Measurements from ENCODE around the gene GTF3C5. TPM values are rescaled to one million over a fixed set of nuclear protein-coding genes. Genes with fewer than 3 reads are reported as not detected.
"Not testable (repeated sequence)": the region's sequence is repeated elsewhere in the genome, so short reads cannot be mapped to it uniquely, and the experiment has no call there.

GTF3C5 gene
- total RNA-seq, 1 experiment from 2014 or later: 48.3 TPM

DNA sequence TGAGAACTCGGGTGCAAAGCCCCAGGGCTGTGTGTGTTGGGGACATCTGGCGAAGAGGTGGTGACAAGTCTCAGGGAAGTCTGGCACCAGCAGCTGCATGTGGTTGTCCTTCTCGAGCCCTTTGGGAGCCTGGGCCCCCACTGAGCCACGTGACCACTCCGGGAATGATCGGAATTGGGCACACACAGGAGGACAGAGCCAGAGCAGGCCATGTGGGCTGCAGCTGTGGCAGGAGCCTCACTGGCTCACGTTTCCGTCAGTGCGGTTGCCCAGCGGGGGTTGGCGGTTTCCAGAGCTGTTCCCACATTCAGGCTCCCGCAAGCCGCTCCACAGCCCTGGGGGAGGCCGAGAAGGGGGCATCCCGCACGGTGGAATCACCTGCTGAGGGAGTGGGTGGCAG lies 24.2 kb downstream of the GTF3C5 start:
- DNase-seq (ENCODE audit: low read depth): no peak

DNA sequence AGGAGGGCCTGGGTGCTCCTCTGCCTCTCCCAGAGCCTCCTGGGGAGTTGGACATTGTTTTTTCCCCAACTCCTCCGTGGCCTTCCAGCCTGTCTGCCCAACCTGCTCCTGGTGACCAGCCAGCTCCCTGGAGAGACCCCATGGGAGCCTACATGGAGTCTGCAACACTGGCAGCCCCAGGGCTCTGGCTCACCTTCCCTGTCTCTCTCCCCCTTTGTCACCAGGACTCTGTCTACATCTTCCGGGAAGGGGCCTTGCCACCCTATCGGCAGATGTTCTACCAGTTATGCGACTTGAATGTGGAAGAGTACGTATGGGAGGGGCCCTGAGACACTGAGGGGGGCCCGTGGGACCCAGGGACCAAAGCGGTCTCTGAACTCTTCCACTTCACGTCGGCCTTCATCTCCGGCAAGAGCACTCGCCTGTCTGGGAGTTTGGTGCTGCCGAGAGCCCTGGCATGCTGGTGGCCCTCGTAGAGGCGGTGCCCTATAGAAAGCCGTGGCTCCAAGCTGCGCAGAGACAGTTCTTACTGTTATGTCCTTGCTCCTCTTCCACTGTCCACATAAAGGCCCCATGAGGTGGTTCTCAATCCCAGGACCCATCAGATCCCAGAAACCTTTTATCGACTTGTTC lies 25.1 kb downstream of the GTF3C5 start:
- DNase-seq (ENCODE audit: low read depth): no peak

DNA sequence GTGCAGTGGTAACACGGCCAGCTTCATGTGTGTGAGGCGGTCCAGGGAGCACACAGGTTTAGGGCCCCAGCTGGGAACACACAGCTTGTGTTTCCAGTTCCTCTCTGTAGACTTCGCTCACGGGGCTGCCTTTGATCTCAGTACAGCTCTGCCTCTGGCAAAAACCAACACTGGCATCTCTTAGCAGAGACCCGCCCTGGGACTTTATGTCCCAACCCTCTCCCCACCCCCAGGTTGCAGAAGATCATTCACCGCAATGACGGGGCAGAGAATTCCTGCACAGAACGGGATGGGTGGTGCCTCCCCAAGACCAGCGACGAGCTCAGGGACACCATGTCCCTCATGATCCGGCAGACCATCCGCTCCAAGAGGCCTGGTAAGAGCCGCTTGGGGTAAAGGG lies 25.7 kb downstream of the GTF3C5 start:
- no peak for DNase-seq (ENCODE audit: low read depth)

DNA sequence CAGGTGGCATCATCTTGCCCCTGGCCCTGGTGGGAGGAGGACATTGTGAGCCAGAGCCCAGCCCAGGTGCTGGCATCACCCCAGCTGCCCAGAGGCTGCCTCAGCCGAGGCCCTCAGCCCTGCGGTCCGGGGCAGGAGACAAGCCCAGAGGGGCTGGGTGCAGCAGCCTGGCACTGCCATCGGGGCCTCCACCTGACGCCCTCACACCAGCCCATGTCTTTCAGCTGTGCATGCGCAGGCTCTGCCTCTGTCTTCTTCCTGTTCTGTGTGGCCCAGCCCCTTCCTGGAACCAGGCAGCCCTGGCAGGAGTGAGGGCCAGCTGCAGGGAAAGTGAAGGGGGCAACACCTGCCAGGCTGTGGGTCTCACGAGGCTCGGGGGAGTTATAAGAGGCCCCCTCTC lies 26.2 kb downstream of the GTF3C5 start:
- no peak for DNase-seq (ENCODE audit: low read depth)

DNA sequence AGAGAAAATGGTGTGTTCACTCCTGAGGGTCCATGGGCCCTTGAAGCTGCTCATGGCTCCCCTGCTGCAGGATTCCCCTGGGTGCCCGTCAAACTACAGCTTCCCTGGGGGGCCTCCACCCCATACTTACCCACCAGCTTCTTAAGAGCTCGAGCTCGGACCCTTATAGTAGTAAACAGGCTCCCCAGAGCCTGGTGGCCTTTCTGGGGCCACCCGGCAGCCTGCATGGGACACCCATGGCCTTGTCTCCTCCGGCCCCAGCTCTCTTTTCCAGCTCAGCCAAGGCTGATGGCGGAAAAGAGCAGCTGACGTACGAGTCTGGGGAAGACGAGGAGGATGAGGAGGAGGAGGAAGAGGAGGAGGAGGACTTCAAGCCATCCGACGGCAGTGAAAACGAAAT lies 26.8 kb downstream of the GTF3C5 start:
- no peak for DNase-seq (ENCODE audit: low read depth)

DNA sequence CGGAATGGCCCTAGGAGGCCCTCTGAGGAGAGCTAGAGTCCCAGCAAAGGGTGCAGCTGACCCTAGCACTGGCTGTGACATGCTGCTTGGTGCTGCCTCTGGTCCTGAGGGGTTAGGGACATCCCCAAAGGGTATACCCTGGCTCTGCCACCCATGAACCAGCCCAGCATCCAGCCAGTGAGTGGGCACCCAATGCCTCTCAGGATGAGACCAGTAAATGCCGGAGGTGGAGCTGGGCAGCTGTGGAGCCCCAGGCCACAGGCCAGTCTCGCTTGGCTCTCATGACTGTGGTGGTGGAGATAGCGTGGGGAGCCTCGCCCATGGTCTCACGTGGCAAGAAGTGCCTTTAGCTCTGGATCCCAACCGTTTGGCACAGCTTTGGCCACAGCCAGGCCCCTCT lies 27.3 kb downstream of the GTF3C5 start:
- DNase-seq (ENCODE audit: low read depth): no peak

DNA sequence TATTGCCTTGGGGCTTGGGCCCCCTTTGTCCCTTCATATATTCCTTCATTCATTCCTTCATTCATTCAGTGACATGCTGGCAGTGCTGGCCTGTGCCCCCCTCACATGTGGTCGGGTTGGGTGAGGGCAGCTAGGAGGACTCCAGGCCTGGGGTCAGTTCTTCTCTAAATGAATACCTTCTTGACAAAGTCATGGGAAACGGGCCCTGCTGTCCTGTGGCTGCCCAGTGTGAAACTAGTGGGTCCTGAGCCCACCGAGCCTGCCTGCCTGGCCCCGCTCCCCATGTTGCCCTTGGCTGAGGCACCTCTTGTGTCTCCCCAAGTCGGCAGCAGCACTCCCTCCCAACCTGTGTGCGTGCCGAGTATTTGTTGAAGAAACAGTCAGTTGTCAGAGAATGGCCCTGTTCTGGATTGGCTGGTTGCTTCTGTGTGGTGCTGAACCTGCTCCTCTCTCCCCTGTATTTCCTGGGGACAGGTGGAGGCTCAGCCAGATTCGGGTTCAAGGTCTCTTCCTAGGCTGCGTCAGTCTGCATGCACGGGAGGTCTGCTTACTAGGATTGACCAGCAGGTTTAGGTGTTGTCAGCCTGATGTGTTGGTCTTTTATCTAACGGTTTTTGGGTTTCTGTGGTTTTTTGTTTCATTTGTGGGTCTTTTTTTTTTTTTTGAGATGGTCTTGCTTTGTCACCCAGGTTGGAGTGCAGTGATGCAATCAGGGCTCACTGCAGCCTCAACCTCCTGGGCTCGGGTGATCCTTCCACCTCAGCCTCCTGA lies 27.9 kb downstream of the GTF3C5 start:
- DNase-seq (ENCODE audit: low read depth): no peak

DNA sequence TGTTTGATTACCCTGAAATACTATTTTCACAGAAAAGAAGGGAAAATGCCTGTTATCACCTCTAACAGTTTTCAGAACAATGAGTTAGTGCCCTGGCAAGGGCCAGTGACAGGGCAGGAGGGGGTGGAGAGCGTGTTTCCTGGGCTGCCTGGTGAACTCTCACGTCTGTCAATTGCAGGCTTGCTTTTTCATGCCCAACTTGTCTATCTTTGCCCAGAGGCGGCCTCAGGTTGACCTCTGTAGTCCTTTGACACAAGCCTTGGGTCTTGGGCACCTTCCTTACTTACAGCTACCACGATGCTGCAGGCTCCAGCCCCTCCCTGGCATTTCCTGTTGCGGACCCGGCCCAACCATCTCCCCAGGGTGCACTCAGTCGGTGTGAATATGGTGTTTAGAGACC lies 28.8 kb downstream of the GTF3C5 start:
- no peak for DNase-seq (ENCODE audit: low read depth)

DNA sequence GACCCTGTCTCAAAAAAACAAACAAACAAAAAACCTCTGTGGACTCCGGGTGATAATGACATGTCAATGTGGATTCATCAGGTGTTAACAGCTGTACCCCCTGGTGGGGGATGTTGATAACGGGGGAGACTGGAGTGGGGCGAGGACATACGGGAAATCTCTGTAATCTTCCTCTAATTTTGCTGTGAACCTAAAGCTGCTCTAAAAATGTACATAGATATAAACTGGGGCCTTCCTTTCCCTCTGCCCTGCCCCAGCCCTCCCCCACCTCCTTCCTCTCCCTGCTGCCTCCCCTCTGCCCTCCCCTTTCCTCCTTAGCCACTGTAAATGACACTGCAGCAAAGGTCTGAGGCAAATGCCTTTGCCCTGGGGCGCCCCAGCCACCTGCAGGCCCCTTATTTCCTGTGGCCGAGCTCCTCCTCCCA lies 29.6 kb downstream of the GTF3C5 start:
- DNase-seq (ENCODE audit: low read depth): no peak

DNA sequence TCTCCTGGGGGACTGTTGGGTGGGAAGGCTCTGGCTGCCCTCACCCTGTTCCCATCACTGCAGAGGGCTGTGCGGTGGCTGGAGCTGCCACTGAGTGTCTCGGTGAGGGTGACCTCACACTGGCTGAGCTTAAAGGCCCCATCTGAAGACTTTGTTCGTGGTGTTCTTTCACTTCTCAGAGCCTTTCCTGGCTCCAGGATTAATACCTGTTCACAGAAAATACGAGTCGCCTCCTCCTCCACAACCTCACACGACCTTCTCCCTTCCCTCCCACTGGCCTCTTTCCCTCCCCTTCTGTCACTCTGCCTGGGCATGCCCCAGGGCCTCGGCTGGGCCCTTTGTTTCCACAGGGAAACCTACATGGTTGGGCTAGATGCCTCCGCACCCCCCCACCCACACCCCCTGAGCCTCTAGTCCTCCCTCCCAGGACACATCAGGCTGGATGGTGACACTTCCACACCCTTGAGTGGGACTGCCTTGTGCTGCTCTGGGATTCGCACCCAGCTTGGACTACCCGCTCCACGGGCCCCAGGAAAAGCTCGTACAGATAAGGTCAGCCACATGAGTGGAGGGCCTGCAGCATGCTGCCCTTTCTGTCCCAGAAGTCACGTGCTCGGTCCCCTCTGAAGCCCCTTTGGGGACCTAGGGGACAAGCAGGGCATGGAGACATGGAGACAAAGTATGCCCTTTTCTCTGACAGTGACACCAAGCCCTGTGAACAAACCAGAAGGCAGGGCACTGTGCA lies 30.4 kb downstream of the GTF3C5 start:
- not testable (repeated sequence) for DNase-seq (ENCODE audit: low read depth)

DNA sequence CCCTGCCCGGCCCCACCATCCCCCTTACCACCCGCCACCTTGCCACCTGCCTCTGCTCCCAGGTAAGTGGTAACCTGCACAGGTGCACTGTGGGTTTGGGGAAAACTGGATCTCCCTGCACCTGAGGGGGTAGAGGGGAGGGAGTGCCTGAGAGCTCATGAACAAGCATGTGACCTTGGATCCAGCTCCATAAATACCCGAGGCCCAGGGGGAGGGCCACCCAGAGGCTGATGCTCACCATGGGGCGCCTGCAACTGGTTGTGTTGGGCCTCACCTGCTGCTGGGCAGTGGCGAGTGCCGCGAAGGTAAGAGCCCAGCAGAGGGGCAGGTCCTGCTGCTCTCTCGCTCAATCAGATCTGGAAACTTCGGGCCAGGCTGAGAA lies 31.0 kb downstream of the GTF3C5 start, which contains the start of gene CEL:
TSS of gene CEL (plus strand) at position 218 of the 382 bp plus-strand sequence. CDS start at position 240, 22 bp downstream.
- not testable (repeated sequence) for DNase-seq (ENCODE audit: low read depth)

DNA sequence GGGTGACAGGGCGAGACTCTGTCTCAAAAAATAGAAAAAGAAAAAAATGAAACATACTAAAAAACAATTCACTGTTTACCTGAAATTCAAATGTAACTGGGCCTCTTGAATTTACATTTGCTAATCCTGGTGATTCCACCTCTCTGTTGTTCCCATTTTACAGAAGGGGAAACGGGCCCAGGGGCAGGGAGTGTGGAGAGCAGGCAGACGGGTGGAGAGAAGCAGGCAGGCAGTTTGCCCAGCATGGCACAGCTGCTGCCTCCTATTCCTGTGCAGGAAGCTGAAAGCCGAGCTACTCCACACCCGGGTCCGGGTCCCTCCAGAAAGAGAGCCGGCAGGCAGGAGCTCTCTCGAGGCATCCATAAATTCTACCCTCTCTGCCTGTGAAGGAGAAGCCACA lies 31.8 kb downstream of the GTF3C5 start:
- not testable (repeated sequence) for DNase-seq (ENCODE audit: low read depth)

DNA sequence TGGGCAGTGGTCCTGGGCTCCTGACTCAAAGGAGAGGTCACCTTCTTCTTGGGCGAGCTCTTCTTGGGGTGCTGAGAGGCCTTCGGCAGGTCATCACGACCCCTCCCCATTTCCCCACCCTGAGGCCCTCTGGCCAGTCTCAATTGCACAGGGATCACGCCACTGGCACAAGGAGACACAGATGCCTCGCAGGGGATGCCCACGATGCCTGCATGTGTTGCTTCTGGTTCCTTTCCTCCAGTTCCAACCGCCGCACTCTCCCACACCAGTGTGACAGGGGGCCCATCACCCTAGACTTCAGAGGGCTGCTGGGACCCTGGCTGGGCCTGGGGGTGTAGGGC lies 32.3 kb downstream of the GTF3C5 start:
- no peak for DNase-seq (ENCODE audit: low read depth)

DNA sequence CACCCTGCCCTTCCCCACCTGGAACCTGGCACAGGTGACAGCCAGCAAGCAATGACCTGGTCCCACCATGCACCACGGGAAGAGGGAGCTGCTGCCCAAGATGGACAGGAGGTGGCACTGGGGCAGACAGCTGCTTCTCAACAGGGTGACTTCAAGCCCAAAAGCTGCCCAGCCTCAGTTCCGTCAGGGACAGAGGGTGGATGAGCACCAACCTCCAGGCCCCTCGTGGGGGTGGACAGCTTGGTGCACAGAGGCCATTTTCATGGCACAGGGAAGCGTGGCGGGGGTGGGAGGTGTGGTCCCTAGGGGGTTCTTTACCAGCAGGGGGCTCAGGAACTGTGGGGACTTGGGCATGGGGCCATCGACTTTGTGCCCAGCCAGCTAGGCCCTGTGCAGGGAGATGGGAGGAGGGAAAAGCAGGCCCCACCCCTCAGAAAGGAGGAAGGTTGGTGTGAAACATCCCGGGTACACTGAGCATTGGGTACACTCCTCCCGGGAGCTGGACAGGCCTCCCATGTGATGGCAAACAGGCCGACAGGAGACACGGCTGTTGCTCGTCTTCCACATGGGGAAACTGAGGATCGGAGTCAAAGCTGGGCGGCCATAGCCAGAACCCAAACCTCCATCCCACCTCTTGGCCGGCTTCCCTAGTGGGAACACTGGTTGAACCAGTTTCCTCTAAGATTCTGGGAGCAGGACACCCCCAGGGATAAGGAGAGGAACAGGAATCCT lies 32.9 kb downstream of the GTF3C5 start:
- DNase-seq (ENCODE audit: low read depth): no peak

DNA sequence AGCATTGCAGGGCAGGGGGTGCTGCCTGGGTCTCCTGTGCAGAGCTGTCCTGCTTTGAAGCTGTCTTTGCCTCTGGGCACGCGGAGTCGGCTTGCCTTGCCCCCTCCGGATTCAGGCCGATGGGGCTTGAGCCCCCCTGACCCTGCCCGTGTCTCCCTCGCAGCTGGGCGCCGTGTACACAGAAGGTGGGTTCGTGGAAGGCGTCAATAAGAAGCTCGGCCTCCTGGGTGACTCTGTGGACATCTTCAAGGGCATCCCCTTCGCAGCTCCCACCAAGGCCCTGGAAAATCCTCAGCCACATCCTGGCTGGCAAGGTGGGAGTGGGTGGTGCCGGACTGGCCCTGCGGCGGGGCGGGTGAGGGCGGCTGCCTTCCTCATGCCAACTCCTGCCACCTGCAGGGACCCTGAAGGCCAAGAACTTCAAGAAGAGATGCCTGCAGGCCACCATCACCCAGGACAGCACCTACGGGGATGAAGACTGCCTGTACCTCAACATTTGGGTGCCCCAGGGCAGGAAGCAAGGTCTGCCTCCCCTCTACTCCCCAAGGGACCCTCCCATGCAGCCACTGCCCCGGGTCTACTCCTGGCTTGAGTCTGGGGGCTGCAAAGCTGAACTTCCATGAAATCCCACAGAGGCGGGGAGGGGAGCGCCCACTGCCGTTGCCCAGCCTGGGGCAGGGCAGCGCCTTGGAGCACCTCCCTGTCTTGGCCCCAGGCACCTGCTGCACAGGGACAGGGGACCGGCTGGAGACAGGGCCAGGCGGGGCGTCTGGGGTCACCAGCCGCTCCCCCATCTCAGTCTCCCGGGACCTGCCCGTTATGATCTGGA lies 33.7 kb downstream of the GTF3C5 start:
- DNase-seq (ENCODE audit: low read depth): no peak

DNA sequence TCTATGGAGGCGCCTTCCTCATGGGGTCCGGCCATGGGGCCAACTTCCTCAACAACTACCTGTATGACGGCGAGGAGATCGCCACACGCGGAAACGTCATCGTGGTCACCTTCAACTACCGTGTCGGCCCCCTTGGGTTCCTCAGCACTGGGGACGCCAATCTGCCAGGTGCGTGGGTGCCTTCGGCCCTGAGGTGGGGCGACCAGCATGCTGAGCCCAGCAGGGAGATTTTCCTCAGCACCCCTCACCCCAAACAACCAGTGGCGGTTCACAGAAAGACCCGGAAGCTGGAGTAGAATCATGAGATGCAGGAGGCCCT lies 34.2 kb downstream of the GTF3C5 start:
- DNase-seq (ENCODE audit: low read depth): no peak

DNA sequence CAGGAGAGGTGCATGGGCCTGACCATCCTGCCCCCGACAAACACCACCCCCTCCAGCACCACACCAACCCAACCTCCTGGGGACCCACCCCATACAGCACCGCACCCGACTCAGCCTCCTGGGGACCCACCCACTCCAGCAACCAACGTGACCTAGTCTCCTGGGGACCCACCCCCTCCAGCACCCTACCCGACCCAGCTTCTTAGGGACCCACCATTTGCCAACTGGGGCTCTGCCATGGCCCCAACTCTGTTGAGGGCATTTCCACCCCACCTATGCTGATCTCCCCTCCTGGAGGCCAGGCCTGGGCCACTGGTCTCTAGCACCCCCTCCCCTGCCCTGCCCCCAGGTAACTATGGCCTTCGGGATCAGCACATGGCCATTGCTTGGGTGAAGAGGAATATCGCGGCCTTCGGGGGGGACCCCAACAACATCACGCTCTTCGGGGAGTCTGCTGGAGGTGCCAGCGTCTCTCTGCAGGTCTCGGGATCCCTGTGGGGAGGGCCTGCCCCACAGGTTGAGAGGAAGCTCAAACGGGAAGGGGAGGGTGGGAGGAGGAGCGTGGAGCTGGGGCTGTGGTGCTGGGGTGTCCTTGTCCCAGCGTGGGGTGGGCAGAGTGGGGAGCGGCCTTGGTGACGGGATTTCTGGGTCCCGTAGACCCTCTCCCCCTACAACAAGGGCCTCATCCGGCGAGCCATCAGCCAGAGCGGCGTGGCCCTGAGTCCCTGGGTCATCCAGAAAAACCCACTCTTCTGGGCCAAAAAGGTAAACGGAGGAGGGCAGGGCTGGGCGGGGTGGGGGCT lies 35.6 kb downstream of the GTF3C5 start:
- DNase-seq (ENCODE audit: low read depth): no peak

DNA sequence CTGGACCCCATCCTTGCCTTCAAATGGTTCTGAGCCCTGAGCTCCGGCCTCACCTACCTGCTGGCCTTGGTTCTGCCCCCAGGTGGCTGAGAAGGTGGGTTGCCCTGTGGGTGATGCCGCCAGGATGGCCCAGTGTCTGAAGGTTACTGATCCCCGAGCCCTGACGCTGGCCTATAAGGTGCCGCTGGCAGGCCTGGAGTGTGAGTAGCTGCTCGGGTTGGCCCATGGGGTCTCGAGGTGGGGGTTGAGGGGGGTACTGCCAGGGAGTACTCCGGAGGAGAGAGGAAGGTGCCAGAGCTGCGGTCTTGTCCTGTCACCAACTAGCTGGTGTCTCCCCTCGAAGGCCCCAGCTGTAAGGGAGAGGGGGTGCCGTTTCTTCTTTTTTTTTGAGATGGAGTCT lies 36.2 kb downstream of the GTF3C5 start:
- DNase-seq (ENCODE audit: low read depth): no peak

DNA sequence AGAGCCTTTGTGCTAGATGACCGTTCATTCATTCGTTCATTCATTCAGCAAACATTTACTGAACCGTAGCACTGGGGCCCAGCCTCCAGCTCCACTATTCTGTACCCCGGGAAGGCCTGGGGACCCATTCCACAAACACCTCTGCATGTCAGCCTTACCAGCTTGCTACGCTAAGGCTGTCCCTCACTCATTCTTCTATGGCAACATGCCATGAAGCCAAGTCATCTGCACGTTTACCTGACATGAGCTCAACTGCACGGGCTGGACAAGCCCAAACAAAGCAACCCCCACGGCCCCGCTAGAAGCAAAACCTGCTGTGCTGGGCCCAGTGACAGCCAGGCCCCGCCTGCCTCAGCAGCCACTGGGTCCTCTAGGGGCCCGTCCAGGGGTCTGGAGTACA lies 37.0 kb downstream of the GTF3C5 start:
- DNase-seq (ENCODE audit: low read depth): no peak

DNA sequence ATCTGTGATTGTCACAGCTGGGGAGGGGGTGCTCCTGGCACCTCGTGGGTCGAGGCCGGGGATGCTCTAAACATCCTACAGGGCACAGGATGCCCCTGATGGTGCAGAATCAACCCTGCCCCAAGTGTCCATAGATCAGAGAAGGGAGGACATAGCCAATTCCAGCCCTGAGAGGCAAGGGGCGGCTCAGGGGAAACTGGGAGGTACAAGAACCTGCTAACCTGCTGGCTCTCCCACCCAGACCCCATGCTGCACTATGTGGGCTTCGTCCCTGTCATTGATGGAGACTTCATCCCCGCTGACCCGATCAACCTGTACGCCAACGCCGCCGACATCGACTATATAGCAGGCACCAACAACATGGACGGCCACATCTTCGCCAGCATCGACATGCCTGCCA lies 37.6 kb downstream of the GTF3C5 start:
- not testable (repeated sequence) for DNase-seq (ENCODE audit: low read depth)
